K562 (cell line): ENCODE data around the gene SLC39A5. TPM values are rescaled to one million over a fixed set of nuclear protein-coding genes. Genes with fewer than 3 reads are reported as not detected.

Source experiments
- HSF4 ChIP-seq: fragments of 250-450 bp; sonication (Bioruptor Pico); IDR thresholded peaks from 2 replicates; pipeline ENCODE4 v2.1.2; 2022; ENCODE audit warnings: mild to moderate bottlenecking, moderate library complexity, borderline replicate concordance
- NRF1 ChIP-seq, 2 experiments: fragments of 450-650 bp; IDR thresholded peaks in 1 of 2; conservative IDR thresholded peaks in 1 of 2; 2 replicates each; pipeline ENCODE4 v1.6.1; 2014; ENCODE audit warnings: mild to moderate bottlenecking in 2 of 2
- POLR2H ChIP-seq: IDR thresholded peaks from 2 replicates; pipeline ENCODE4 v1.6.1; 2016; ENCODE audit warnings: missing genetic modification characterization, low read depth, mild to moderate bottlenecking, control low read depth, missing compliant biosample characterization, moderate library complexity
- RBBP5 ChIP-seq: fragments of 200-600 bp; sonication (generic); IDR thresholded peaks from 2 replicates; pipeline ENCODE4 v1.6.1; 2012; ENCODE audit warnings: borderline replicate concordance, mild to moderate bottlenecking, low read length, control low read depth, inconsistent platforms; ENCODE audit not compliant: insufficient read depth, poor library complexity, severe bottlenecking
- SIN3A ChIP-seq, 2 experiments: fragments of 150-350 bp in 1 of 2; IDR thresholded peaks; 2 replicates each; pipeline ENCODE4 v1.6.1; 2011 to 2016; ENCODE audit warnings: borderline replicate concordance in 2 of 2, low read depth in 2 of 2, low read length in 2 of 2, mild to moderate bottlenecking in 2 of 2, moderate library complexity in 2 of 2; ENCODE audit not compliant: control insufficient read depth in 1 of 2
- TBP ChIP-seq: optimal IDR thresholded peaks from 2 replicates; pipeline ENCODE3; 2011; ENCODE audit warnings: low read depth, low read length, improper control_type of control experiment
- polyA plus RNA-seq, 8 experiments: library from polyadenylated mRNA; depleted of rRNA in 4 of 8; stranded (reverse) in 5 of 8; unstranded in 3 of 8; fragments of >200 nt; fragmentation: Nextera tagmentation in 2 of 8; fragmentation: Illumina TruSeq in 1 of 8; extraction: Ambion mirVana in 2 of 8; extraction: Trizol in 1 of 8; gene quantifications; 2 replicates each; pipeline versions ENCODE4 v1.2.1 to v1.2.3, GENCODE V29; 2011 to 2014; ENCODE audit warnings: inconsistent platforms in 1 of 8, missing spikeins in 1 of 8
- total RNA-seq, 7 experiments: library from RNA; depleted of rRNA in 6 of 7; stranded (reverse); fragments of >200 nt in 6 of 7; fragmentation: Illumina TruSeq in 2 of 7; extraction: Trizol in 2 of 7; gene quantifications; 2 replicates each; pipeline versions ENCODE4 v1.2.1 to v1.2.3, GENCODE V29; 2011 to 2021; ENCODE audit warnings: low replicate concordance in 1 of 7
- TF ChIP-seq, protein P1 (sequence below): fragments of 450-650 bp; IDR thresholded peaks from 2 replicates; pipeline ENCODE4 v1.6.1; 2016; ENCODE audit warnings: mild to moderate bottlenecking, moderate library complexity
- TF ChIP-seq, protein P2 (sequence below): fragments of 450-650 bp; IDR thresholded peaks from 2 replicates; pipeline ENCODE4 v1.6.1; 2014; ENCODE audit warnings: low read depth, mild to moderate bottlenecking, moderate library complexity, borderline replicate concordance
- TF ChIP-seq, protein P3 (sequence below): fragments of 250-450 bp; sonication (Bioruptor Pico); IDR thresholded peaks from 2 replicates; pipeline ENCODE4 v1.8.0; 2022; ENCODE audit warnings: inconsistent platforms, mild to moderate bottlenecking, moderate library complexity, borderline replicate concordance

Gene SLC39A5
- total and polyA plus RNA-seq, 9 of the 15 experiments (the other 6 are each of a cell fraction or from before 2014, with no cell fraction given) = 0.08 to 0.10 TPM; not detected in 7

DNA sequence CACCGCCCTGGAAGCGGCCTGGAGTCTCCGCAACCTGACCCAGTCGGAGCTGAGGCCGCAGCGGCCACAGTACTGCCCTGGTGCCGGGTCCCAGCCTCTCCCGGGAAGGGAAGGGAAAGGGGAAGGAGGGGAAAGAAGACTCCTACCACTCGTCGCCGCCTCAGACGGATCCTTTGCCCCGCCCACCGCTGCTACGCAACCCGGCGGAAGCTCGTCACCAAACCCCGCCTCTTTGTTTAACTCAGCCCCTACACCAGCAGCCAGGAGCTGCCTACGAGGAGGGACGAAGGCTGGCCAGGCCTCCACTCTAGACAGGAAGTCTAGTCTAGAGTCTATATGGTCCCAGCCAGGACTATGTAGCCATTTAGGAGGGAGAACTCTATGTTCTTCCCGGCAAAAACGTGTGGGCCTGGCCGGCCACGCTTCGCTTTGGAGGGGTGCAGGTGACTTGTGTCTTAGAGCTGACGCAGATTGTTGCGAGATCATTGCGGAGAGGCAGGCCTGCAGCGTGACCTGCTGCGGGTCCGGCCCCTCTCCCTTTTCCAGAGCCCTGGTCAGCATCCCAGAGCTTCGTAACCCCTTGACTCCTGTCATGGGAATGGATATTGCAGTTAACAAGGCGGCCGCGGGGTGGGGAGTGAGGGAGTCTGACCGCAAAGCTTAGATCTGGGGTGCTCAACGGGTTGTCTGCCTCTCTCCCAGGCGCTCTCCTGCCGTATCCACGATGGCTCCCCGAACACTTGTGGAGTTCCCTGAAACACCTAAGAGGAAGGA, 7.9 kb upstream of the SLC39A5 start, which contains the start of gene RNF41 (continued):
- TF ChIP-seq, protein P1, sequence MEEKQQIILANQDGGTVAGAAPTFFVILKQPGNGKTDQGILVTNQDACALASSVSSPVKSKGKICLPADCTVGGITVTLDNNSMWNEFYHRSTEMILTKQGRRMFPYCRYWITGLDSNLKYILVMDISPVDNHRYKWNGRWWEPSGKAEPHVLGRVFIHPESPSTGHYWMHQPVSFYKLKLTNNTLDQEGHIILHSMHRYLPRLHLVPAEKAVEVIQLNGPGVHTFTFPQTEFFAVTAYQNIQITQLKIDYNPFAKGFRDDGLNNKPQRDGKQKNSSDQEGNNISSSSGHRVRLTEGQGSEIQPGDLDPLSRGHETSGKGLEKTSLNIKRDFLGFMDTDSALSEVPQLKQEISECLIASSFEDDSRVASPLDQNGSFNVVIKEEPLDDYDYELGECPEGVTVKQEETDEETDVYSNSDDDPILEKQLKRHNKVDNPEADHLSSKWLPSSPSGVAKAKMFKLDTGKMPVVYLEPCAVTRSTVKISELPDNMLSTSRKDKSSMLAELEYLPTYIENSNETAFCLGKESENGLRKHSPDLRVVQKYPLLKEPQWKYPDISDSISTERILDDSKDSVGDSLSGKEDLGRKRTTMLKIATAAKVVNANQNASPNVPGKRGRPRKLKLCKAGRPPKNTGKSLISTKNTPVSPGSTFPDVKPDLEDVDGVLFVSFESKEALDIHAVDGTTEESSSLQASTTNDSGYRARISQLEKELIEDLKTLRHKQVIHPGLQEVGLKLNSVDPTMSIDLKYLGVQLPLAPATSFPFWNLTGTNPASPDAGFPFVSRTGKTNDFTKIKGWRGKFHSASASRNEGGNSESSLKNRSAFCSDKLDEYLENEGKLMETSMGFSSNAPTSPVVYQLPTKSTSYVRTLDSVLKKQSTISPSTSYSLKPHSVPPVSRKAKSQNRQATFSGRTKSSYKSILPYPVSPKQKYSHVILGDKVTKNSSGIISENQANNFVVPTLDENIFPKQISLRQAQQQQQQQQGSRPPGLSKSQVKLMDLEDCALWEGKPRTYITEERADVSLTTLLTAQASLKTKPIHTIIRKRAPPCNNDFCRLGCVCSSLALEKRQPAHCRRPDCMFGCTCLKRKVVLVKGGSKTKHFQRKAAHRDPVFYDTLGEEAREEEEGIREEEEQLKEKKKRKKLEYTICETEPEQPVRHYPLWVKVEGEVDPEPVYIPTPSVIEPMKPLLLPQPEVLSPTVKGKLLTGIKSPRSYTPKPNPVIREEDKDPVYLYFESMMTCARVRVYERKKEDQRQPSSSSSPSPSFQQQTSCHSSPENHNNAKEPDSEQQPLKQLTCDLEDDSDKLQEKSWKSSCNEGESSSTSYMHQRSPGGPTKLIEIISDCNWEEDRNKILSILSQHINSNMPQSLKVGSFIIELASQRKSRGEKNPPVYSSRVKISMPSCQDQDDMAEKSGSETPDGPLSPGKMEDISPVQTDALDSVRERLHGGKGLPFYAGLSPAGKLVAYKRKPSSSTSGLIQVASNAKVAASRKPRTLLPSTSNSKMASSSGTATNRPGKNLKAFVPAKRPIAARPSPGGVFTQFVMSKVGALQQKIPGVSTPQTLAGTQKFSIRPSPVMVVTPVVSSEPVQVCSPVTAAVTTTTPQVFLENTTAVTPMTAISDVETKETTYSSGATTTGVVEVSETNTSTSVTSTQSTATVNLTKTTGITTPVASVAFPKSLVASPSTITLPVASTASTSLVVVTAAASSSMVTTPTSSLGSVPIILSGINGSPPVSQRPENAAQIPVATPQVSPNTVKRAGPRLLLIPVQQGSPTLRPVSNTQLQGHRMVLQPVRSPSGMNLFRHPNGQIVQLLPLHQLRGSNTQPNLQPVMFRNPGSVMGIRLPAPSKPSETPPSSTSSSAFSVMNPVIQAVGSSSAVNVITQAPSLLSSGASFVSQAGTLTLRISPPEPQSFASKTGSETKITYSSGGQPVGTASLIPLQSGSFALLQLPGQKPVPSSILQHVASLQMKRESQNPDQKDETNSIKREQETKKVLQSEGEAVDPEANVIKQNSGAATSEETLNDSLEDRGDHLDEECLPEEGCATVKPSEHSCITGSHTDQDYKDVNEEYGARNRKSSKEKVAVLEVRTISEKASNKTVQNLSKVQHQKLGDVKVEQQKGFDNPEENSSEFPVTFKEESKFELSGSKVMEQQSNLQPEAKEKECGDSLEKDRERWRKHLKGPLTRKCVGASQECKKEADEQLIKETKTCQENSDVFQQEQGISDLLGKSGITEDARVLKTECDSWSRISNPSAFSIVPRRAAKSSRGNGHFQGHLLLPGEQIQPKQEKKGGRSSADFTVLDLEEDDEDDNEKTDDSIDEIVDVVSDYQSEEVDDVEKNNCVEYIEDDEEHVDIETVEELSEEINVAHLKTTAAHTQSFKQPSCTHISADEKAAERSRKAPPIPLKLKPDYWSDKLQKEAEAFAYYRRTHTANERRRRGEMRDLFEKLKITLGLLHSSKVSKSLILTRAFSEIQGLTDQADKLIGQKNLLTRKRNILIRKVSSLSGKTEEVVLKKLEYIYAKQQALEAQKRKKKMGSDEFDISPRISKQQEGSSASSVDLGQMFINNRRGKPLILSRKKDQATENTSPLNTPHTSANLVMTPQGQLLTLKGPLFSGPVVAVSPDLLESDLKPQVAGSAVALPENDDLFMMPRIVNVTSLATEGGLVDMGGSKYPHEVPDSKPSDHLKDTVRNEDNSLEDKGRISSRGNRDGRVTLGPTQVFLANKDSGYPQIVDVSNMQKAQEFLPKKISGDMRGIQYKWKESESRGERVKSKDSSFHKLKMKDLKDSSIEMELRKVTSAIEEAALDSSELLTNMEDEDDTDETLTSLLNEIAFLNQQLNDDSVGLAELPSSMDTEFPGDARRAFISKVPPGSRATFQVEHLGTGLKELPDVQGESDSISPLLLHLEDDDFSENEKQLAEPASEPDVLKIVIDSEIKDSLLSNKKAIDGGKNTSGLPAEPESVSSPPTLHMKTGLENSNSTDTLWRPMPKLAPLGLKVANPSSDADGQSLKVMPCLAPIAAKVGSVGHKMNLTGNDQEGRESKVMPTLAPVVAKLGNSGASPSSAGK = peak; percentile 72
- TF ChIP-seq TBP (peak; percentile 69), POLR2H (tag) (peak; percentile 84), RBBP5 (peak; percentile 66), HSF4 (CRISPR knock-in tag) (no peak), NRF1 (conservative IDR thresholded peaks at IDR 0.05 in 1 of 2, IDR thresholded peaks at IDR 0.05 in 1 of 2) (peak; percentile 89 to 90), SIN3A (IDR thresholded peaks at IDR 0.05; ENCODE audit: borderline replicate concordance in 2 of 2, control insufficient read depth in 1 of 2, low read depth in 2 of 2, low read length in 2 of 2) (no peak; a peak in 1 of 4 replicates)
- TF ChIP-seq, protein P2, sequence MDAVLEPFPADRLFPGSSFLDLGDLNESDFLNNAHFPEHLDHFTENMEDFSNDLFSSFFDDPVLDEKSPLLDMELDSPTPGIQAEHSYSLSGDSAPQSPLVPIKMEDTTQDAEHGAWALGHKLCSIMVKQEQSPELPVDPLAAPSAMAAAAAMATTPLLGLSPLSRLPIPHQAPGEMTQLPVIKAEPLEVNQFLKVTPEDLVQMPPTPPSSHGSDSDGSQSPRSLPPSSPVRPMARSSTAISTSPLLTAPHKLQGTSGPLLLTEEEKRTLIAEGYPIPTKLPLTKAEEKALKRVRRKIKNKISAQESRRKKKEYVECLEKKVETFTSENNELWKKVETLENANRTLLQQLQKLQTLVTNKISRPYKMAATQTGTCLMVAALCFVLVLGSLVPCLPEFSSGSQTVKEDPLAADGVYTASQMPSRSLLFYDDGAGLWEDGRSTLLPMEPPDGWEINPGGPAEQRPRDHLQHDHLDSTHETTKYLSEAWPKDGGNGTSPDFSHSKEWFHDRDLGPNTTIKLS = peak; percentile 82
- TF ChIP-seq, protein P3, sequence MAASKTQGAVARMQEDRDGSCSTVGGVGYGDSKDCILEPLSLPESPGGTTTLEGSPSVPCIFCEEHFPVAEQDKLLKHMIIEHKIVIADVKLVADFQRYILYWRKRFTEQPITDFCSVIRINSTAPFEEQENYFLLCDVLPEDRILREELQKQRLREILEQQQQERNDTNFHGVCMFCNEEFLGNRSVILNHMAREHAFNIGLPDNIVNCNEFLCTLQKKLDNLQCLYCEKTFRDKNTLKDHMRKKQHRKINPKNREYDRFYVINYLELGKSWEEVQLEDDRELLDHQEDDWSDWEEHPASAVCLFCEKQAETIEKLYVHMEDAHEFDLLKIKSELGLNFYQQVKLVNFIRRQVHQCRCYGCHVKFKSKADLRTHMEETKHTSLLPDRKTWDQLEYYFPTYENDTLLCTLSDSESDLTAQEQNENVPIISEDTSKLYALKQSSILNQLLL (CRISPR knock-in tag) = no peak
